ENCODE results near the gene GALNT15. TPM values are rescaled to one million over a fixed set of nuclear protein-coding genes. Genes with fewer than 3 reads are reported as not detected.

The GALNT15 gene
- total RNA-seq, 2 experiments from 2014 or later, result not detected

DNA sequence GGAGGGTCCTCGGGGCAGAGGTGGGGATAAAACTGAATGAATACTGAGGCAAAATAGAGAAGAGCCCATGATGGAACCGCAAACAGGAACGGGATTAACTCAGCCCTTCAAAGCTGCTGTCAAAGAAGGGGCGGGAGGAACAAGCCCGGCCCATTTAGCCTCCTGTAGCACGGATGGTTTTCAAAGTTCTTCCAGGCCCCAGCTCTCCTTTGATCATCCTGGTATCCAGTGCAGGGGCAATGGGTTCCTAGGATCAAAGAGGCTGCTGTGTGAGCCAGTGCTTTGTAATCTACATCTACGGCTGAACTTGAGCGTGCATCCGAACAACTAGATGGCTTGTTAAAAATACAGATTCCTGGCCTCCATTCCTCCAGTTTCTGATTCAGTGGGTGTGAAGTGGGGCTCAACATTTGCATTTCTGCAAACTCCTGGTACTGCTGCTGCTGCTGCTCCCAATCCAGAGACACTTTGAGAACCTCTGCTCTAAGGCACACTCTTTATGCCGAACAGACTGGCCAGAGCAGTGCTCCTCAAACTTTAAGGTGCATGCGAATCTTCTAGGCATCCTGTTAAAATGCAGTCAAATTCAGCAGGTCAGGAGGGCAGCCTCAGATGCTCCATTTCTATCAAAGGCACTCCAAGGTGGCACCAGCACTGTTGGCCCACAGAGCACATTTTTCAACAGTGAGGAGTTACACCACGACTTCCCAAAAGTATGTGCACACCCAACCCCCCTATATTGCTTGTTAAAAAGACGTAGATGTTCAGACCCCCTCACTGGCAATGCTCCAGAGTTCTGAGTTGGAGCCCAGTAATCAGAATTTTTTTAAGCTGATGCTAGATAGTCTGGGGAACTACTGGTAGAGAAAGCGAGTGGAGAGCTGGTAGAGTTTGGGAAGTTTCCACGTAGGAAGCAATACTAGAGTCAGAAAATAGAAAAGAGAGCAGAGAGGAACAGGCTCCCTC is 5.6 kb downstream of the GALNT15 start:
- peaks cover 17% of the 10 kb centered on the region for H3K27me3 Mint-ChIP-seq
- H3K4me1 Mint-ChIP-seq (ENCODE audit: low read depth), result no peaks in the 10 kb centered on the region
- TF ChIP-seq, protein P1, sequence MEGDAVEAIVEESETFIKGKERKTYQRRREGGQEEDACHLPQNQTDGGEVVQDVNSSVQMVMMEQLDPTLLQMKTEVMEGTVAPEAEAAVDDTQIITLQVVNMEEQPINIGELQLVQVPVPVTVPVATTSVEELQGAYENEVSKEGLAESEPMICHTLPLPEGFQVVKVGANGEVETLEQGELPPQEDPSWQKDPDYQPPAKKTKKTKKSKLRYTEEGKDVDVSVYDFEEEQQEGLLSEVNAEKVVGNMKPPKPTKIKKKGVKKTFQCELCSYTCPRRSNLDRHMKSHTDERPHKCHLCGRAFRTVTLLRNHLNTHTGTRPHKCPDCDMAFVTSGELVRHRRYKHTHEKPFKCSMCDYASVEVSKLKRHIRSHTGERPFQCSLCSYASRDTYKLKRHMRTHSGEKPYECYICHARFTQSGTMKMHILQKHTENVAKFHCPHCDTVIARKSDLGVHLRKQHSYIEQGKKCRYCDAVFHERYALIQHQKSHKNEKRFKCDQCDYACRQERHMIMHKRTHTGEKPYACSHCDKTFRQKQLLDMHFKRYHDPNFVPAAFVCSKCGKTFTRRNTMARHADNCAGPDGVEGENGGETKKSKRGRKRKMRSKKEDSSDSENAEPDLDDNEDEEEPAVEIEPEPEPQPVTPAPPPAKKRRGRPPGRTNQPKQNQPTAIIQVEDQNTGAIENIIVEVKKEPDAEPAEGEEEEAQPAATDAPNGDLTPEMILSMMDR (IDR thresholded peaks at IDR 0.05), result no peak
- H3K27ac Mint-ChIP-seq, result no peak overlapping the region
- POLR2A ChIA-PET, result interaction anchor here (1.1 kb wide), 1 partner anchor 121 kb away, joined by 3 read pairs; no protein-coding TSS in a partner anchor
- intact Hi-C loops (cut with micrococcal nuclease), result loop anchor here (5.0 kb wide), 1 partner anchor 363 kb away; no protein-coding TSS in a partner anchor
- no peak for ATAC-seq
- no peak for DNase-seq
- CTCF ChIA-PET, result interaction anchor here (1.0 to 2.3 kb wide), 10 partner anchors 9 to 541 kb away, joined by 3 to 56 read pairs (median 5); no protein-coding TSS in a partner anchor
- H3K36me3 Mint-ChIP-seq (ENCODE audit: low read depth), result no peaks in the 10 kb centered on the region
- no peak overlapping the region for H3K4me3 Mint-ChIP-seq
- no peaks in the 10 kb centered on the region for H3K9me3 Mint-ChIP-seq

DNA sequence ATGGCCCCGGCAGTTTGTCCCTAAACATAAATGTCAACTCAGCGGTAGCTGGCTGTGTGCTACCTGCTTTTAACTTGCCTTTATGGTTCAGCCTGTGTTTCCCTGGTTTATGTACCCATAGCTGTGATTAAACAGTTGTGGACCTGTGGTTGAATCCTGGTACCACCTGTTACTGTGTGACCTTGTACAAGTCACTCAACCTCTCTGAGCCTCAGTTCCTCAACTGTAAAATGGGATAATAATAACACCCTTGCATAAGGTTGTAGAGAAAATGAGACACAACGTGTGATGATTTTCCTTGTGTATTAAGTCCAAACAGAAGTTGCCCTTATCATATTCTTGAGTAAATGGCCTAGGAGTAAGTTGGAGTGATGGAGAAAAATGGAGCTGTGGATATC is 6.3 kb downstream of the GALNT15 start:
- peaks cover 17% of the 10 kb centered on the region for H3K27me3 Mint-ChIP-seq
- CTCF ChIA-PET, result interaction anchor here (0.7 to 1.8 kb wide), 6 partner anchors 11 to 541 kb away, joined by 3 to 11 read pairs (median 4); no protein-coding TSS in a partner anchor
- ATAC-seq, result no peak

DNA sequence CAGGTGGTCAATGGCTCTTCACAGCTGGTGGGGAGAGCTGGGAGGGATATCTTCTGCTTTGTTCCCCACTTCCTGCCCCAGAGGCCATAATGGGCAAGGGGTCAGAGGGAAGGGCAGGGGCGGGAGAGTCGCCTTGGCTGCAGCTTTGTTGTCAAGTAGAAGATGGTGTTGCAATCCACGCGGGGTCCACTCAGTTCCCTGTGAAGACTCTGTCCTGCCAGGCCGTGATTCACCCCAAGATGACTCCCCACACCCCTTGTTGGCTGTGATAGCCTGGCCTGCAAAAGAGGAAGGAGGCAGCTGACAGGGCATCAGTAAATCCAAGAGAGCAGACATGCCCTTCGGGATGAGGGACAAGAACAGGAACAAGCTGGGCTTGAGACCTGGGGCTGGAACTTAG is 6.9 kb downstream of the GALNT15 start:
- POLR2A ChIA-PET, result interaction anchor here (1.1 kb wide), 1 partner anchor 122 kb away, joined by 3 read pairs; no protein-coding TSS in a partner anchor
- Mint-ChIP-seq H3K27me3 (peaks cover 17% of the 10 kb centered on the region), H3K4me1 (ENCODE audit: low read depth) (no peaks in the 10 kb centered on the region), H3K27ac (no peak overlapping the region), H3K36me3 (ENCODE audit: low read depth) (no peaks in the 10 kb centered on the region), H3K9me3 (no peaks in the 10 kb centered on the region), H3K4me3 (no peak overlapping the region)
- DNase-seq, result no peak
- CTCF ChIA-PET, result interaction anchor here (0.7 to 1.8 kb wide), 5 partner anchors 10 to 542 kb away, joined by 3 to 11 read pairs (median 5); no protein-coding TSS in a partner anchor
- intact Hi-C loops (cut with micrococcal nuclease), result no loop called here
- TF ChIP-seq, protein P1 (IDR thresholded peaks at IDR 0.05), result no peak
- no peak for ATAC-seq

More for the DNA sequence above, 6.3 kb downstream of the GALNT15 start:
- POLR2A ChIA-PET, result interaction anchor here (1.1 kb wide), 1 partner anchor 121 kb away, joined by 3 read pairs; no protein-coding TSS in a partner anchor
- Mint-ChIP-seq H3K9me3 (no peaks in the 10 kb centered on the region), H3K27ac (no peak overlapping the region), H3K4me1 (ENCODE audit: low read depth) (no peaks in the 10 kb centered on the region), H3K4me3 (no peak overlapping the region), H3K36me3 (ENCODE audit: low read depth) (no peaks in the 10 kb centered on the region)
- DNase-seq, result no peak
- TF ChIP-seq, protein P1 (IDR thresholded peaks at IDR 0.05), result no peak
- intact Hi-C loops (cut with micrococcal nuclease), result no loop called here

DNA sequence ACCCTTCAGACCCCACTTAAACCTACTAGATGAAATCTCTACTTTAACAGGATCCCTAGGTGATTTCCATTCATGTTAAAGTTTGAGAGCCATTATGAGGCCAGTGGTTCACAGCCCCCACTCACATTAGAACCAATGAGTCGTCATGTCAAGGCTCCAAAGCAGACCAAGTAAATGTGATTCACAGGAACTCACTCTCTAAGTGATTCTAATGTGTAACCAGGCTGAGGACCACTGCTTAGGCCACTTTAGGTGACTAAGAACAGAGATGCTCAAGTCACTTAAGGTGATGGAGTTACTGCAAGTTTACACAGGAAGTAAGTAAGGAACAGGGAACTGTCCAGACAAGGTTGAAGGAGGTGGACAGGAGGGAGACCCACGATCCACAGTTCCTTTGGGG is 7.7 kb downstream of the GALNT15 start:
- no peaks in the 10 kb centered on the region for H3K4me1 Mint-ChIP-seq (ENCODE audit: low read depth)
- ChIA-PET POLR2A (no interaction called here), CTCF (interaction anchor here (1.8 kb wide), 1 partner anchor 133 kb away, joined by 13 read pairs; no protein-coding TSS in a partner anchor)
- H3K27me3 Mint-ChIP-seq, result peaks cover 17% of the 10 kb centered on the region
- no peaks in the 10 kb centered on the region for H3K9me3 Mint-ChIP-seq
- H3K4me3 Mint-ChIP-seq, result no peak overlapping the region
- H3K27ac Mint-ChIP-seq, result no peak overlapping the region
- no peaks in the 10 kb centered on the region for H3K36me3 Mint-ChIP-seq (ENCODE audit: low read depth)
- intact Hi-C loops (cut with micrococcal nuclease), result no loop called here
- DNase-seq (no peak), ATAC-seq (no peak)
- TF ChIP-seq, protein P1 (IDR thresholded peaks at IDR 0.05), result no peak
